Large intestine (tissue), 3 donors: ENCODE measurements around the gene GNG4. TPM values are rescaled to one million over a fixed set of nuclear protein-coding genes. Genes with fewer than 3 reads are reported as not detected.
"Not testable (repeated sequence)": the region's sequence is repeated elsewhere in the genome, so short reads cannot be mapped to it uniquely, and the experiment has no call there.

ENCODE experiments used
- DNase-seq, 2 donors: peaks; one replicate each; pipeline versions ENCODE4 v3.0.0 to v3.0.0-alpha.2; 2013
- H3K27ac ChIP-seq: one replicate; pipeline ENCODE4 v1.5.1; 2013; ENCODE audit warnings: low read length
- H3K27me3 ChIP-seq: 2 replicates; pipeline ENCODE4 v1.6.1; 2013; ENCODE audit warnings: low read length; ENCODE audit not compliant: control insufficient read depth, insufficient read depth
- H3K36me3 ChIP-seq: 2 replicates; pipeline ENCODE4 v1.6.1; 2013; ENCODE audit warnings: low read length; ENCODE audit not compliant: control insufficient read depth, insufficient read depth
- H3K4me1 ChIP-seq: one replicate; pipeline ENCODE4 v1.6.1; 2013; ENCODE audit warnings: low read length; ENCODE audit not compliant: control insufficient read depth, insufficient read depth
- H3K4me3 ChIP-seq: one replicate; pipeline ENCODE4 v1.5.1; 2013; ENCODE audit warnings: low read length
- H3K9me3 ChIP-seq: one replicate; pipeline ENCODE4 v1.6.1; 2013; ENCODE audit warnings: mild to moderate bottlenecking, low read depth, low read length, moderate library complexity; ENCODE audit not compliant: control insufficient read depth
- WGBS: methylation state at CpG from one replicate; pipeline ENCODE4 v1.1.5; 2013; ENCODE audit warnings: low lambda C conversion rate; ENCODE audit not compliant: insufficient coverage; 5-methylcytosine and 5-hydroxymethylcytosine counted together
- polyA plus RNA-seq: library from polyadenylated mRNA; unstranded; fragments of 120-200 nt; gene quantifications from one replicate; pipeline ENCODE4 v1.2.1, GENCODE V29; 2013

Gene GNG4
- polyA plus RNA-seq, 1 donor = 41.6 TPM

DNA sequence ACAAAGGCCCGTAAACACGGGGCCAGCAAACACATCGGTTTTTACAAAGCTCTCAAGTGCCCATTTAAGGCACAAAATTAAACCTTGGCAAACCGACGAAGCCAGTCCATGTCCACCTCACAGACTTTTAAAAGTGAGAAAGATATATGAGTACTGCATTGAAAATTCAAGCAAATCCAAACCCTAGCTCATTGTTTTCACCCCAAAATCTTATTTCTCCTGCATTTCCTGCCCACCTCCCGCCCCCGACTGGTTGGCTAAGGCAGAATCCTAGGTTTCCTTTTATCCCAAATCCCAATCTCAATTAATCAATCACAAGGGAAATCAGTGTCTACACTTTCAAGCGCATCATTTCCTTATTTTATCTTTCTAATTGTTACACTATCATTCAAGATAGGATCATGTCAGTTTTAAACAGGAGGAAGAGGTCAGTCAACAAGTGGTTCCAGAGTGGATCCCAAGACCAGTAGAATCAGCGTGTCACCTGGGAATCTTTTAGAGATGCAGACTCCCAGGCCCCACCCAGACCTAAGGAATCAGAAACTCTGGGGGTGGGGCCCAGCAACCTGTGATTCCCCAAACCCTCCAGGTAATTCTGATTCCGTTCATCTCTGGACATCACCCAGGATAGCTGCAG lies 1.7 kb upstream of the GNG4 start:
- peak overlapping the region; percentile 68 for H3K27ac ChIP-seq
- peaks cover 19% of the 10 kb centered on the region for H3K27me3 ChIP-seq
- H3K4me1 ChIP-seq = peaks cover 9% of the 10 kb centered on the region
- DNase-seq = no peak
- no peaks in the 10 kb centered on the region for H3K9me3 ChIP-seq
- no peaks in the 10 kb centered on the region for H3K36me3 ChIP-seq
- 70% methylated on average over 2 of the region's 10 CpGs for WGBS
- H3K4me3 ChIP-seq = peak overlapping the region; percentile 57

DNA sequence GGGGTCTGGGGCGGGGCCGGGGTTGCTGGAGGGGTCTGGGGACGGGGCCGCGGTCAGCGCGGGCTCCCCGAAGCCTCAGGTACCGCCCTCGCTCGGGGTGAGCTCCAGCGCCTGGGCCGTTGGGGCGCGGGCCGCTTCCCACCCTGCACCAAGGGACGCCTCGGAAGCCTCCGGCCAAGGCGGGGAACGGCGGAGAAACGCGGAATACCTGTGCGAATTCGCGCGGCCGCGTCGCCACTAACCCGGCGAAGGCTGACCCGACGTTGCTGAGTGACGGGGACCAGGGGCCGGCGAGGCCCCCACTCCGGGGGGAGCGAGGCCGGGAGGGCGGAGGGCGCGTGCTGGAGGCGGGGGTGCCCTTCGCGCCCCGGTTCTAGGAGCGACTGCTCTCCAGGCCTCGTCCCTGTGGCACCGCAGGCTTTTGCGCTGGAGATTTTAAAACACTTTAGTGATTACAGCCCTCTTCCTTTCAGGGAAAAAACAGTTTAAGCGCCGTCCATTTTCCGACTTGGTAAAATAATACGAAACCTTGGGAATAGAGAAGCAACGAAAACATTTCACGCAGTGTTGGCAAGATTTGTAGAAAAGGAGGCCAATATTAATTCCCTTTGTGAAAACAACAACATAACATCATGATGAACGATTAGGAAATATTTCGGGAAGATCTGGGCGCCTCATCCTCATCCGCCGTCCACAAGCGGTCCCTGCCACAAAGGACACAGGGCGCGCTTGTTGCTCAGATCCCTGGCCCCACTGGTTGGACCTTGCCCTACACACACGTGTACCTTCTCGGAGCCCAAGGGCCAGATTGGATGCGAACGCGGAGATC lies 971 bp upstream of the GNG4 start:
- DNase-seq = peak; percentile 80 to 90
- Histone ChIP-seq H3K4me3 (peak overlapping the region; percentile 57), H3K9me3 (no peaks in the 10 kb centered on the region), H3K36me3 (no peaks in the 10 kb centered on the region), H3K27ac (peak overlapping the region; percentile 68), H3K27me3 (peaks cover 19% of the 10 kb centered on the region), H3K4me1 (peaks cover 9% of the 10 kb centered on the region)
- WGBS = 0% methylated on average over 4 of the region's 71 CpGs

DNA sequence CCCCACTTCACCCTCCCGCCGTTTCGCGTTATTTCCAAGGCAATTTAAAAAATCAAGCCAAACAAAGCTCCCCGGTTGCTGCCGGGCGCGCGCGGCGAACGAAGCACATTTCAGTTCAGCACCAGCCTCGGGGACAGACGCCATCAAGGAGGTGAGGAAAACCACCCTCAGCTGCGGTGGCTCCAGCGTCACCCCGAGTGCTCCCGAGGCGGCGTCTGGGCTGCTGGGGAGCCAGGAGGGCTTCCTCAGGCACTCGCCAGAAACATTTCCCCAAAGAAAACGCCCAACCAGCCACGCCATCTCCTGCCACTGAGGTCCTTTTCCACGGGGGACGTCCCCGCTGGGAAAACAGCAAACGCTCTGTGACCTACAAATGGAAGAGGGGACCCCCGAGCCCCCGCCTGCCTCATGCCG lies 623 bp downstream of the GNG4 start:
- Histone ChIP-seq H3K9me3 (no peaks in the 10 kb centered on the region), H3K4me1 (peaks cover 9% of the 10 kb centered on the region), H3K27ac (peak overlapping the region; percentile 51), H3K4me3 (peak overlapping the region; percentile 55), H3K27me3 (peaks cover 19% of the 10 kb centered on the region), H3K36me3 (no peaks in the 10 kb centered on the region)
- no CpG with 5 or more reads among the region's 30 CpGs for WGBS
- DNase-seq = peak; percentile 59 to 83

DNA sequence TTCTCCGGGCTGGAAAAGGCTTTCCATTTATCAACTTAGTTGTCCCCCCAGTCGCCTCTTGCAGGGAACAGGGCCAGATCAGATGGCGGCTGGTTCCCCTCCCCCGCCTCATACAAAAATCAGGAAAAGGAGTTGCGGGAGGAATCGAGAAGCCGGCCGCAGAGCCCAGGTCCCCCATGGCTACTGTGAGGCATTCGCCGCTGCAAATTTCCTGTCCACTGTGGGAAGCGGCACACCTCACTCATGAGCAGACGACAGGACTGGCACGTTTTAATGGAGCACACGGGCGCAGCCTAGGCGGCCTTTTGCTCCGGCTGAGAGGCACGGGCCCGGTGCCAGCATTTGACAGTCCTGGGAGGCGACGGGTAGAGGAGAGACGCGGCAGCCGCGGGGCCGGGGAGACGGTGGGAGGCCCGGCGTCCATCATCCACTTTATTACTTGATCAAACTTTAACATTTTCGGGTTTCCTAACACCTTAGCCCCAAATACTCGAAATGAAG lies 1.1 kb downstream of the GNG4 start:
- H3K27me3 ChIP-seq = peaks cover 19% of the 10 kb centered on the region
- peak in 1 of 2 donors; percentile 57 for DNase-seq
- peak overlapping the region; percentile 51 for H3K27ac ChIP-seq
- peak overlapping the region; percentile 55 for H3K4me3 ChIP-seq
- H3K4me1 ChIP-seq = peaks cover 9% of the 10 kb centered on the region
- no CpG with 5 or more reads among the region's 31 CpGs for WGBS
- H3K9me3 ChIP-seq = no peaks in the 10 kb centered on the region
- H3K36me3 ChIP-seq = no peaks in the 10 kb centered on the region

DNA sequence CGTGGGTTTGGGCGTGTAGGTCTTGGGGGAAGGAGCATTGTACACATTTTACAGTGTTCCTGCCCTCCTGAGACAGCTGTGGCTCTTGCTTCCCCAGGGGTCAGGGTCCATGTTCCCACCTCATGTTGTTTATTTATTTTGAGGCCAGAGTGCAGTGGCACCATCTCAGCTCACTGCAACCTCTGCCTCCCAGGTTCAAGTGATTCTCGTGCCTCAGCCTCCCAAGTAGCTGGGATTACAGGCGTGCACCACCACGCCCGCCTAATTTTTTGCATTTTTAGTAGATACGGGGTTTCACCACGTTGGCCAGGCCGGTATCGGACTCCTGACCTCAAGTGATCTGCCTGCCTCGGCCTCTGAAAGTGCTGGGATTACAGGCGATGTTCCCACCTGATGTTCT lies 2.0 kb downstream of the GNG4 start:
- not testable (repeated sequence) for H3K36me3 ChIP-seq, H3K27ac ChIP-seq, H3K4me3 ChIP-seq, H3K9me3 ChIP-seq, H3K4me1 ChIP-seq
- H3K27me3 ChIP-seq = peaks cover 19% of the 10 kb centered on the region
- no CpG with 5 or more reads among the region's 12 CpGs for WGBS
- peak in 1 of 2 donors; percentile 72 for DNase-seq

DNA sequence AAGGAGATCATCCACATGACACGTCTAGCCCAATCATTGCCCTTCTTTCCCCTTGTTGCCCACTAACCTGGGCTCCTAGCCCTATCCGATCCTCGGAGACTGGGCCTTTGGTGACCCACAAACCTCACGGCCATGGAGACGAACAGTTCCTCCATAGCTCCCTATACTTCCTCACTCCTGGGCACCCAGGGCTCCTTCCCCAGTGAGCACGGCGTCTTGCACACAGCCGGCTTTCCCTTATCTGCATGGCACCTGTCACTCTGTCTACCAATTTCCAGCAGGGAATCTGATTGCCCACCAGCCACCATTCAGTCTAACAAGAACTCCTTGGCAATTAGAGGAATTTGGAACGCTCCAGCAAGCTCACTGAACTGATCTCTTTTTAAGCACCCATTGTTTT lies 3.1 kb downstream of the GNG4 start:
- H3K9me3 ChIP-seq = peaks cover 3% of the 10 kb centered on the region
- no peak overlapping the region for H3K4me3 ChIP-seq
- H3K4me1 ChIP-seq = peaks cover 9% of the 10 kb centered on the region
- H3K27ac ChIP-seq = no peak overlapping the region
- peaks cover 17% of the 10 kb centered on the region for H3K27me3 ChIP-seq
- no CpG with 5 or more reads among the region's 9 CpGs for WGBS
- no peak for DNase-seq
- H3K36me3 ChIP-seq = no peaks in the 10 kb centered on the region

DNA sequence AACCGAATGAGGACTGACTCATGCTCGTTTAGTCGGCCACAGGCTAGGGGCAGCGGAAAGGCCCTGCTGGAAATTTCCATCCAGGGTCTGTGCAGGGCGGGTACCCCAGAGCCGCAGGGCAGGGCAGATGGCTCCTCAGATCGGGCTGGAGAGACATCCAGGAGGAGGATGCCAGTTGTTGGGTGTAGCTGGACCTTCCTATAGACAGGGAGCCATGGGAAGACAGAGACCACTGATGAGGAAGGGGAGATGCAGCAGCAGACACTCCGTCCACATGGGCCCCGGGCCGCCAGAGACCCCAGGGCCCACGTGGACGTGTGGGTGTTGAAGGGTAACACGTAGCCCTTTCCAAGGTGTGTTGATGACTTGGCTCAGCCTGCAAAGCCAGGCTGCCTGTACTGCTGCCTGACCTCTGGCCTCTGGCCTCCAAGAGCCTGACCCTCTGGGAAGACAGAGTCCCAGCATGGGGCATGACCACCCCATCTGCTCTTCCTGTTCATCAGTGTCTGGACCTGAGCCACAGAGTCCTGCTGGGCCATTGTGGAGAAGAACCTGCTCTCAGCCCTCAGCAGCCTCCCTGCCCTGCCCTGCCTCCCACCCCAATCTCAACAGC lies 4.8 kb downstream of the GNG4 start:
- H3K4me1 ChIP-seq = peaks cover 3% of the 10 kb centered on the region
- peaks cover 8% of the 10 kb centered on the region for H3K27me3 ChIP-seq
- no CpG with 5 or more reads among the region's 13 CpGs for WGBS
- no peaks in the 10 kb centered on the region for H3K36me3 ChIP-seq
- H3K27ac ChIP-seq = no peak overlapping the region
- no peak overlapping the region for H3K4me3 ChIP-seq
- DNase-seq = no peak
- peaks cover 3% of the 10 kb centered on the region for H3K9me3 ChIP-seq

DNA sequence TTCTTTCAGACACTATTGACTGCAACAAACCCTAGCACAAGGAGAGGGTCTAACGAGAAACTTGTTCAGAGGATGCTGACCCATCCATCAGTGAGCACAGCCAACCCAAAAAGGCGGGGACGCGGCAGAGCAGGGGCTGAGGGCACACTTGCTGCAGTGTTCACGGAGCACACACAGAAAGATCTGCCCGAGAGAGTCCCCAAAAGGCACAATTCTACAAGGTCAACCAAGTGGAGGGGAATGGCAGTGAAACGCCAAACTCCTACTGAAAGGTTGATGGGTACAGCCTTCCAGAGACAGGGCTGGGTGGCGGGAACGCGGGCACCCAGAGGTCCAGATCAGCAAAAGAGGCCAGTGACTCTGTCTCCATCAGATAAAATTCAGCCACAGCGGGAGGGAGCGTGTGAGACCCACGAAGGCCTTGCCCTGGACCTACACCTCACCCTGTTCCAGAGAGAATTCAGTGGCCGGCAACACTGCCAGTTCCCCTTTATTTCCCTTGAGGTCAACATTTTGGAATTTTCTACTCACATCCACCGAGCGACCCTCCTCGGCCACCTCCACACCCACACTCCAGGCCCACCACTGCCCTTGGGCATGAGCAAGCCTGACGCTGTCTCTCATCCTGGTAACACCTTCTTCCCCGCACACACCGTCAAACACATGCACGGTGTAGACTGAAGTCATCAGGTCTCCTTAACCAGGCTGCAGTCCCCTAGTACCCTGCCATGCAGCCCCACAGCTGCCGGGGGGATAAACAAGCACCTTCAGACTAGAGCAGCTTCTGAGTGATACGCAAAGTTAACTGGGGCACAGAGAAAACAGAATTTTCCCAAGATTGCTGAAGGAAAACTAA lies 5.5 kb downstream of the GNG4 start:
- peaks cover 3% of the 10 kb centered on the region for H3K9me3 ChIP-seq
- no CpG with 5 or more reads among the region's 23 CpGs for WGBS
- peaks cover 8% of the 10 kb centered on the region for H3K27me3 ChIP-seq
- peaks cover 3% of the 10 kb centered on the region for H3K4me1 ChIP-seq
- DNase-seq = no peak
- H3K27ac ChIP-seq = no peak overlapping the region
- H3K4me3 ChIP-seq = no peak overlapping the region
- no peaks in the 10 kb centered on the region for H3K36me3 ChIP-seq

DNA sequence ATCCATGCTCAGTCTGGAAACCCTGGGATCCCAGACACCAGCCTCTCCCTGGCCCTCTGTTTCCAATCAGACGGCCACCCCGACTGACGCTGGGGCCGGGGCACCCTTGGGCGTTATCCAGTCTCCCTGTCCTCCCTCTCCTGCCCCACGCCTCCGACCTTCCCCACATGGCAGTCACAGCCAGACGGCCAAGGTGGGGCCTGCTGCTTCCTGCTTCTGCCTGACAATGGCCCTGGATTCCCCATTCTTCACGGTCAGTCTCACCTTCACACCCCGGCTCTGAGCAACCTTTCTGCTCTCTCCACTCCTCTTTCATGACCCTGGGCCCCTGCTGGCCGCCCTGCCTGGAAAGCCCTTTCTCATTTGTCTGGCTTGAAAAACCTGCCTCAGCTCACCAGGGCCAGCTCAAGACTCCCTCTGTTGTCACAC lies 6.6 kb downstream of the GNG4 start:
- Histone ChIP-seq H3K4me1 (peaks cover 5% of the 10 kb centered on the region), H3K27ac (no peak overlapping the region), H3K4me3 (no peak overlapping the region), H3K9me3 (peaks cover 3% of the 10 kb centered on the region), H3K36me3 (no peaks in the 10 kb centered on the region), H3K27me3 (peaks cover 1% of the 10 kb centered on the region)
- 80% methylated on average over 5 of the region's 11 CpGs for WGBS
- no peak for DNase-seq
